Neural cell (in vitro differentiated cells): ENCODE results near the gene DPP6. TPM values are rescaled to one million over a fixed set of nuclear protein-coding genes. Genes with fewer than 3 reads are reported as not detected.

ENCODE experiments used
- H2AFZ ChIP-seq: fragments of 200-600, 300-800 bp; sonication (generic), shearing (Covaris generic); 2 replicates; pipeline ENCODE4 v1.6.0; 2014; ENCODE audit warnings: low read depth, mild to moderate bottlenecking, antibody characterized with exemption, low read length, moderate library complexity
- H3F3A ChIP-seq: fragments of 200-600 bp; shearing (Covaris generic); 2 replicates; pipeline ENCODE4 v1.6.1; 2016; ENCODE audit warnings: mild to moderate bottlenecking, moderate library complexity, mixed read lengths, antibody characterized with exemption, low read length; ENCODE audit not compliant: insufficient read depth, poor library complexity, severe bottlenecking
- H3K27ac ChIP-seq: fragments of 200-600, 300-800 bp; sonication (generic), shearing (Covaris generic); 2 replicates; pipeline ENCODE4 v1.5.1; 2014; ENCODE audit warnings: mild to moderate bottlenecking, low read length, moderate library complexity
- H3K27me3 ChIP-seq: fragments of 300-800, 200-600 bp; sonication (generic), shearing (Covaris generic); 2 replicates; pipeline ENCODE4 v1.6.0; 2014; ENCODE audit warnings: mild to moderate bottlenecking, low read depth, low read length, moderate library complexity; ENCODE audit not compliant: insufficient read depth
- H3K36me3 ChIP-seq: fragments of 300-800, 200-600 bp; sonication (generic), shearing (Covaris generic); 2 replicates; pipeline ENCODE4 v1.5.1; 2014; ENCODE audit warnings: mild to moderate bottlenecking, antibody characterized with exemption, low read length, moderate library complexity; ENCODE audit not compliant: insufficient read depth
- H3K4me2 ChIP-seq: fragments of 300-800, 200-600 bp; sonication (generic), shearing (Covaris generic); 2 replicates; pipeline ENCODE4 v1.6.0; 2014; ENCODE audit warnings: mild to moderate bottlenecking, low read length
- H3K4me3 ChIP-seq: fragments of 300-800, 200-600 bp; sonication (generic), shearing (Covaris generic); 2 replicates; pipeline ENCODE4 v1.5.1; 2014; ENCODE audit warnings: mild to moderate bottlenecking, low read length, moderate library complexity
- H3K79me2 ChIP-seq: fragments of 200-600 bp; shearing (Covaris generic); replicated peaks from 2 replicates; pipeline ENCODE4 v1.6.0; 2014; ENCODE audit warnings: mild to moderate bottlenecking, low read length, moderate library complexity; ENCODE audit not compliant: insufficient read depth
- H3K9ac ChIP-seq: fragments of 300-800, 200-600 bp; sonication (generic), shearing (Covaris generic); 2 replicates; pipeline ENCODE4 v1.6.1; 2016; ENCODE audit warnings: mild to moderate bottlenecking, low read length, mixed read lengths
- H3K9me2 ChIP-seq: fragments of 200-600 bp; shearing (Covaris generic); 2 replicates; pipeline ENCODE4 v1.6.1; 2016; ENCODE audit warnings: mild to moderate bottlenecking, low read length, mixed read lengths; ENCODE audit not compliant: insufficient read depth
- H3K9me3 ChIP-seq: fragments of 200-600, 300-800 bp; sonication (generic), shearing (Covaris generic); 2 replicates; pipeline ENCODE4 v1.6.1; 2016; ENCODE audit warnings: mild to moderate bottlenecking, mixed run types, low read length, moderate library complexity, mixed read lengths
- H4K20me1 ChIP-seq: fragments of 200-600 bp; shearing (Covaris generic); 2 replicates; pipeline ENCODE4 v1.6.1; 2016; ENCODE audit warnings: mild to moderate bottlenecking, mixed run types; ENCODE audit not compliant: insufficient read depth
- CTCF ChIP-seq: fragments of 450-650 bp; IDR thresholded peaks from 2 replicates; pipeline ENCODE4 v1.5.1; 2014; ENCODE audit warnings: antibody characterized with exemption, mild to moderate bottlenecking, moderate library complexity; ENCODE audit not compliant: poor library complexity, severe bottlenecking
- EP300 ChIP-seq: fragments of 450-650 bp; conservative IDR thresholded peaks from 2 replicates; pipeline ENCODE4 v1.6.1; 2014; ENCODE audit warnings: antibody characterized with exemption, mild to moderate bottlenecking, moderate library complexity; ENCODE audit not compliant: poor library complexity, severe bottlenecking
- EZH2 ChIP-seq: fragments of 200-600, 300-800 bp; shearing (Covaris generic), sonication (generic); IDR thresholded peaks from 2 replicates; pipeline ENCODE4 v1.6.1; 2014; ENCODE audit warnings: antibody characterized with exemption, low read length, borderline replicate concordance, mild to moderate bottlenecking; ENCODE audit not compliant: insufficient read depth, poor library complexity, severe bottlenecking
- MXI1 ChIP-seq: fragments of 450-650 bp; conservative IDR thresholded peaks from 2 replicates; pipeline ENCODE4 v1.6.1; 2014; ENCODE audit warnings: antibody characterized with exemption, mild to moderate bottlenecking; ENCODE audit not compliant: poor library complexity, severe bottlenecking
- POLR2AphosphoS5 ChIP-seq: IDR thresholded peaks from 2 replicates; pipeline ENCODE4 v1.6.1; 2012
- RAD21 ChIP-seq: fragments of 450-650 bp; conservative IDR thresholded peaks from 2 replicates; pipeline ENCODE4 v1.6.1; 2014; ENCODE audit warnings: antibody characterized with exemption, mild to moderate bottlenecking, moderate library complexity
- REST ChIP-seq: IDR thresholded peaks from 2 replicates; pipeline ENCODE4 v1.6.1; 2012; ENCODE audit warnings: borderline replicate concordance
- SMC3 ChIP-seq: fragments of 450-650 bp; conservative IDR thresholded peaks from 2 replicates; pipeline ENCODE4 v1.6.1; 2014; ENCODE audit warnings: antibody characterized with exemption, mild to moderate bottlenecking, moderate library complexity; ENCODE audit not compliant: poor library complexity
- TAF1 ChIP-seq: IDR thresholded peaks from 2 replicates; pipeline ENCODE4 v1.6.1; 2012; ENCODE audit warnings: low read depth
- polyA plus RNA-seq: library from polyadenylated mRNA; depleted of rRNA; stranded (reverse); fragments of >200 nt; gene quantifications from 2 replicates; pipeline ENCODE4 v1.2.3, GENCODE V29; 2014

The DPP6 gene
- polyA plus RNA-seq, 1 donor from 2014 or later: 20.4 TPM

GRCh38 chr7:154579711-154580110 is 527.5 kb downstream of the DPP6 start:
- Histone ChIP-seq H2AFZ (no peak overlapping the region), H3K4me2 (no peak overlapping the region), H3K9ac (no peak overlapping the region), H3K9me2 (no peaks in the 10 kb centered on the region), H3K9me3 (no peaks in the 10 kb centered on the region), H3K27me3 (no peaks in the 10 kb centered on the region), H3F3A (no peaks in the 10 kb centered on the region), H4K20me1 (no peaks in the 10 kb centered on the region), H3K36me3 (no peaks in the 10 kb centered on the region), H3K4me3 (no peak overlapping the region), H3K79me2 (no peaks in the 10 kb centered on the region), H3K27ac (no peak overlapping the region)
- TF ChIP-seq TAF1 (no peak), EZH2 (no peak), RAD21 (no peak), SMC3 (no peak), REST (no peak), EP300 (no peak), MXI1 (no peak), POLR2AphosphoS5 (no peak), CTCF (no peak)

GRCh38 chr7:154581251-154581890 is 529.2 kb downstream of the DPP6 start:
- TF ChIP-seq REST (no peak), SMC3 (no peak), RAD21 (no peak)
- H4K20me1 ChIP-seq: no peaks in the 10 kb centered on the region

More at GRCh38 chr7:154581251-154581890, 529.2 kb downstream of the DPP6 start:
- H3K9ac ChIP-seq: no peak overlapping the region
- H3K4me2 ChIP-seq: no peak overlapping the region
- no peaks in the 10 kb centered on the region for H3K36me3 ChIP-seq
- no peak overlapping the region for H3K4me3 ChIP-seq
- H3K9me3 ChIP-seq: no peaks in the 10 kb centered on the region
- no peaks in the 10 kb centered on the region for H3F3A ChIP-seq
- H3K9me2 ChIP-seq: no peaks in the 10 kb centered on the region
- no peaks in the 10 kb centered on the region for H3K79me2 ChIP-seq
- no peak overlapping the region for H2AFZ ChIP-seq
- H3K27me3 ChIP-seq: no peaks in the 10 kb centered on the region
- H3K27ac ChIP-seq: no peak overlapping the region
